Cortex of kidney (tissue), 1 donor: ENCODE measurements around the gene MECR.
"Not testable (repeated sequence)": the region's sequence is repeated elsewhere in the genome, so short reads cannot be mapped to it uniquely, and the experiment has no call there.

ENCODE experiments used
- DNase-seq: peaks from one replicate; lab custom pipeline; 2025; lab: John Stamatoyannopoulos, UW

MECR gene

GRCh38 chr1:29235955-29236711 is 5.4 kb upstream of the MECR start, which contains the start of gene PTPRU:
PTPRU (plus strand) TSS chr1:29236522; CDS start chr1:29236645, 123 bp downstream.
- DNase-seq, result no peak

GRCh38 chr1:29234881-29235280 is 4.1 kb upstream of the MECR start:
- not testable (repeated sequence) for DNase-seq

- no peak for DNase-seq
These were observed 3.7 kb upstream of the MECR start for GRCh38 chr1:29234471-29234870.

- no peak for DNase-seq
These were observed 3.0 kb upstream of the MECR start for GRCh38 chr1:29233693-29234092.

GRCh38 chr1:29232387-29232786 is 1.7 kb upstream of the MECR start:
- no peak for DNase-seq

GRCh38 chr1:29230204-29230552 is 556 bp downstream of the MECR start:
- DNase-seq, result no peak

GRCh38 chr1:29227511-29227910 is 3.2 kb downstream of the MECR start:
- no peak for DNase-seq

GRCh38 chr1:29225361-29225760 is 5.4 kb downstream of the MECR start:
- DNase-seq, result no peak

GRCh38 chr1:29224356-29224837 is 6.3 kb downstream of the MECR start:
- DNase-seq, result no peak

- DNase-seq, result no peak
These were observed 7.2 kb downstream of the MECR start for GRCh38 chr1:29223521-29223920.

GRCh38 chr1:29222686-29223085 is 8.0 kb downstream of the MECR start:
- DNase-seq, result no peak

GRCh38 chr1:29222260-29222659 is 8.5 kb downstream of the MECR start:
- not testable (repeated sequence) for DNase-seq

- DNase-seq, result no peak
These were observed 9.4 kb downstream of the MECR start for GRCh38 chr1:29221296-29221695.

- DNase-seq, result no peak
These were observed 12.5 kb downstream of the MECR start for GRCh38 chr1:29218223-29218622.

GRCh38 chr1:29217633-29218032 is 13.1 kb downstream of the MECR start:
- no peak for DNase-seq

- no peak for DNase-seq
These were observed 17.7 kb downstream of the MECR start for GRCh38 chr1:29213055-29213454.

GRCh38 chr1:29211086-29212030 is 19.4 kb downstream of the MECR start:
- no peak for DNase-seq

- no peak for DNase-seq
These were observed 20.3 kb downstream of the MECR start for GRCh38 chr1:29210278-29211085.

GRCh38 chr1:29209173-29209572 is 21.6 kb downstream of the MECR start:
- no peak for DNase-seq

- DNase-seq, result no peak
These were observed 22.3 kb downstream of the MECR start for GRCh38 chr1:29208442-29208841.

- DNase-seq, result no peak
These were observed 28.0 kb downstream of the MECR start for GRCh38 chr1:29202584-29203340.
